Vagina (tissue), 2 donors: ENCODE results near the gene LANCL3.

ENCODE experiments used
- CTCF ChIP-seq, 3 experiments: fragments of 450-650 bp in 2 of 3; fragments of 200-600 bp in 1 of 3; sonication (generic) in 1 of 3; IDR thresholded peaks; one replicate each; pipeline ENCODE4 v1.5.1; 2017 to 2019; ENCODE audit warnings: antibody characterized with exemption in 3 of 3, mild to moderate bottlenecking in 2 of 3, moderate library complexity in 2 of 3
- POLR2A ChIP-seq, 2 donors: fragments of 450-650 bp; IDR thresholded peaks; one replicate each; pipeline ENCODE4 v1.6.1; 2017; ENCODE audit warnings: antibody characterized with exemption in 2 of 2, mild to moderate bottlenecking in 2 of 2, moderate library complexity in 2 of 2
- POLR2AphosphoS5 ChIP-seq, 2 donors: sonication (generic); formaldehyde crosslinking; IDR thresholded peaks; one replicate each; pipeline ENCODE4 v1.9.0; 2017; ENCODE audit warnings: antibody characterized with exemption in 2 of 2, mild to moderate bottlenecking in 2 of 2, low read depth in 1 of 2; ENCODE audit not compliant: insufficient read depth in 1 of 2

- TF ChIP-seq CTCF (IDR thresholded peaks at IDR 0.05) (no peak), POLR2AphosphoS5 (IDR thresholded peaks at IDR 0.05; ENCODE audit: insufficient read depth in 1 of 2, low read depth in 1 of 2) (no peak), POLR2A (IDR thresholded peaks at IDR 0.05) (no peak)
Observed at GRCh38 chrX:37545066-37545465, 26.4 kb upstream of the LANCL3 start.
